Testis (tissue), 3 donors: ENCODE results near the gene PTPRT. TPM values are rescaled to one million over a fixed set of nuclear protein-coding genes. Genes with fewer than 3 reads are reported as not detected.

Source experiments
- DNase-seq: peaks from one replicate; pipeline ENCODE4 v3.0.0-alpha.2; 2019
- H3K27ac ChIP-seq, 2 donors: fragments of 200-600 bp; sonication (generic); one replicate each; pipeline ENCODE4 v1.5.1; 2019
- H3K27me3 ChIP-seq: fragments of 200-600 bp; sonication (generic); one replicate; pipeline ENCODE4 v1.5.1; 2019
- H3K36me3 ChIP-seq: fragments of 200-600 bp; sonication (generic); one replicate; pipeline ENCODE4 v1.5.1; 2017; ENCODE audit warnings: low read depth; ENCODE audit errors: missing control alignments
- H3K4me1 ChIP-seq: fragments of 200-600 bp; sonication (generic); one replicate; pipeline ENCODE4 v1.5.1; 2019
- H3K4me3 ChIP-seq, 2 donors: fragments of 200-600 bp; sonication (generic); one replicate each; pipeline ENCODE4 v1.5.1; 2017 to 2019
- H3K9me3 ChIP-seq: fragments of 200-600 bp; sonication (generic); one replicate; pipeline ENCODE4 v1.5.1; 2017
- POLR2A ChIP-seq: fragments of 450-650 bp; IDR thresholded peaks from one replicate; pipeline ENCODE4 v1.6.1; 2017; ENCODE audit warnings: antibody characterized with exemption, mild to moderate bottlenecking, moderate library complexity
- WGBS, 2 donors: methylation state at CpG; one replicate each; pipeline ENCODE4 v1.1.5; 2018; 5-methylcytosine and 5-hydroxymethylcytosine counted together
- intact Hi-C: fragments of 100-400 bp; cut with DNase I; formaldehyde crosslinking; loops from one replicate; pipeline ENCODE4 v1.15.1; 2023; ENCODE audit warnings: low total_unique reads
- polyA plus RNA-seq: library from polyadenylated mRNA; stranded (reverse); fragments of 350-450 nt; fragmentation: Illumina TruSeq; extraction: RNeasy Lipid Tissue Mini Kit (QIAGEN cat#74804); gene quantifications from one replicate; pipeline ENCODE4 v1.2.3, GENCODE V29; 2014; ENCODE audit warnings: low read depth, low replicate concordance; ENCODE audit not compliant: insufficient read depth
- total RNA-seq, 2 donors: library from RNA; depleted of rRNA; stranded (reverse); fragments of >200 nt; gene quantifications; one replicate each; pipeline ENCODE4 v1.2.3, GENCODE V29; 2016
- TF ChIP-seq, protein P1 (sequence below), 3 experiments: fragments of 450-650 bp in 2 of 3; fragments of 200-600 bp in 1 of 3; sonication (generic) in 1 of 3; IDR thresholded peaks; one replicate each; pipeline ENCODE4 v1.5.1; 2016 to 2019; ENCODE audit warnings: antibody characterized with exemption in 3 of 3, mild to moderate bottlenecking in 2 of 3, moderate library complexity in 1 of 3

PTPRT gene
- total and polyA plus RNA-seq, 3 donors from 2014 or later = 2.3 to 2.5 (median 2.3) TPM

DNA sequence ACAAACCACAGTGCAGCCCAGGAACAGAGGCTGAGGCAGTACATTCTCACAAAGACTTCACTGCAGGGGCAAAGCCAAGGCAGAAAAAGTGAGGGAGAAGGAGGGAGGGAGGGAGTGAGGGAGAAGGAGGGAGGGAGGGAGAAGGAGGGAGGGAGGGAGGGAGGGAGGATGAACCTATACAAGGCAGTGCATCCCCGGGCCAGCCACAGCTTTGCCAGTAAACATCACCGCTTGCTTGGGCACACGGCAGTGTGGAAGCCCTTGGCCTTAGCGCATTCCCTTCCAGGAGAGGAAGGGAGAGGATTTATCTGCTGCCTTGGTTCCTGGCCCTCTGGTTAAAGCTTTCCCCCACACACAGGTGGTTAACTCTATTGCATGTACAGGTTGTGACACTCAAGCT is 234.0 kb downstream of the PTPRT start:
- Histone ChIP-seq H3K36me3 (no peaks in the 10 kb centered on the region), H3K4me1 (no peaks in the 10 kb centered on the region), H3K27ac (no peak overlapping the region), H3K27me3 (no peaks in the 10 kb centered on the region), H3K4me3 (no peak overlapping the region), H3K9me3 (no peaks in the 10 kb centered on the region)
- intact Hi-C loops = no loop called here
- 83 to 91% methylated on average over 4 of the region's 4 CpGs for WGBS, 2 donors
- DNase-seq = no peak
- TF ChIP-seq, protein P1, sequence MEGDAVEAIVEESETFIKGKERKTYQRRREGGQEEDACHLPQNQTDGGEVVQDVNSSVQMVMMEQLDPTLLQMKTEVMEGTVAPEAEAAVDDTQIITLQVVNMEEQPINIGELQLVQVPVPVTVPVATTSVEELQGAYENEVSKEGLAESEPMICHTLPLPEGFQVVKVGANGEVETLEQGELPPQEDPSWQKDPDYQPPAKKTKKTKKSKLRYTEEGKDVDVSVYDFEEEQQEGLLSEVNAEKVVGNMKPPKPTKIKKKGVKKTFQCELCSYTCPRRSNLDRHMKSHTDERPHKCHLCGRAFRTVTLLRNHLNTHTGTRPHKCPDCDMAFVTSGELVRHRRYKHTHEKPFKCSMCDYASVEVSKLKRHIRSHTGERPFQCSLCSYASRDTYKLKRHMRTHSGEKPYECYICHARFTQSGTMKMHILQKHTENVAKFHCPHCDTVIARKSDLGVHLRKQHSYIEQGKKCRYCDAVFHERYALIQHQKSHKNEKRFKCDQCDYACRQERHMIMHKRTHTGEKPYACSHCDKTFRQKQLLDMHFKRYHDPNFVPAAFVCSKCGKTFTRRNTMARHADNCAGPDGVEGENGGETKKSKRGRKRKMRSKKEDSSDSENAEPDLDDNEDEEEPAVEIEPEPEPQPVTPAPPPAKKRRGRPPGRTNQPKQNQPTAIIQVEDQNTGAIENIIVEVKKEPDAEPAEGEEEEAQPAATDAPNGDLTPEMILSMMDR (IDR thresholded peaks at IDR 0.05) = no peak
- TF ChIP-seq POLR2A = no peak

DNA sequence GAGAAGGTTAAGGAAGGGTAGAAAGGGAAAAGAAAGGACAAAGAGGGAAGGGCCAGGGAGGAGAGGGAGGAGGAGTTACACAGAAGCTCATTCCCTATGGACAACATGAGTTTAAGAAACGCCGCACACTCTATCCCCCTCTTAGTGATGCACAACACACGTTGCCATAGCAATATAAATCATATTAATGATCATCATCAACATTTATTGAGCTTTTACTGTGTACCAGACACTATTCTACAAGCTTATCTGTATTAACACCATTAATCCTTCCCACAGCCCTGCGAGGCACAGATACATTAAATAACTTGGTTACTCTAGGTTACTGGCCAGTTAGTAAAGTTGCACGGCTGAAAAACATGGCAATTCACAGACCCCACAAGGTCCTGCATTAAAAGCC is 234.8 kb downstream of the PTPRT start:
- intact Hi-C loops = no loop called here
- WGBS, 2 donors = 62 to 72% methylated on average over 5 of the region's 5 CpGs

DNA sequence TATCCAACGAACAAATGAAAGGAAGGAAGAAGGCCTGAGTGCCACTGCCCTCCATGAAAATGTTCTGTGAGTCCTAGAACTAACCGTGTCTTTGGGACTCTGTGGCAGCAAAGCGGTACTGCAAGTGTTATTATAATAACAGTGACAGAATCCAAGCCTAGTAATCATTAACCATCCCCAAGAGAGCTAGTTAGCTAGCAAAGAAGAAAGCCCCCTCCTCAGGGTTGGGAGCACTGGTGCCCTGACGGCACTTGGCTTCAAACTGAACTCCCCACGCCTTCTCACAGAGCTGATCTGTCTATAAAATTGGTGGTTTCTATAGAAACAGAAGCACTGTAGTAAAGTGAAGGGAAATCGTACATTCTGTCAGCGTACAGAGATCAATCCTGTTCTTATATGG is 239.8 kb downstream of the PTPRT start:
- no peaks in the 10 kb centered on the region for H3K4me1 ChIP-seq
- no peaks in the 10 kb centered on the region for H3K9me3 ChIP-seq
- intact Hi-C loops = no loop called here
- no peaks in the 10 kb centered on the region for H3K36me3 ChIP-seq
- DNase-seq = no peak
- 87 to 88% methylated on average over 7 of the region's 7 CpGs for WGBS, 2 donors
- H3K27ac ChIP-seq = no peak overlapping the region
- no peaks in the 10 kb centered on the region for H3K27me3 ChIP-seq
- TF ChIP-seq POLR2A = no peak
- TF ChIP-seq, protein P1 (IDR thresholded peaks at IDR 0.05) = no peak
- no peak overlapping the region for H3K4me3 ChIP-seq

More for the DNA sequence above, 234.8 kb downstream of the PTPRT start:
- Histone ChIP-seq H3K27ac (no peak overlapping the region), H3K4me1 (no peaks in the 10 kb centered on the region), H3K36me3 (no peaks in the 10 kb centered on the region), H3K27me3 (no peaks in the 10 kb centered on the region), H3K9me3 (no peaks in the 10 kb centered on the region), H3K4me3 (no peak overlapping the region)
- no peak for DNase-seq
- TF ChIP-seq, protein P1 (IDR thresholded peaks at IDR 0.05) = no peak
- no peak for TF ChIP-seq POLR2A

DNA sequence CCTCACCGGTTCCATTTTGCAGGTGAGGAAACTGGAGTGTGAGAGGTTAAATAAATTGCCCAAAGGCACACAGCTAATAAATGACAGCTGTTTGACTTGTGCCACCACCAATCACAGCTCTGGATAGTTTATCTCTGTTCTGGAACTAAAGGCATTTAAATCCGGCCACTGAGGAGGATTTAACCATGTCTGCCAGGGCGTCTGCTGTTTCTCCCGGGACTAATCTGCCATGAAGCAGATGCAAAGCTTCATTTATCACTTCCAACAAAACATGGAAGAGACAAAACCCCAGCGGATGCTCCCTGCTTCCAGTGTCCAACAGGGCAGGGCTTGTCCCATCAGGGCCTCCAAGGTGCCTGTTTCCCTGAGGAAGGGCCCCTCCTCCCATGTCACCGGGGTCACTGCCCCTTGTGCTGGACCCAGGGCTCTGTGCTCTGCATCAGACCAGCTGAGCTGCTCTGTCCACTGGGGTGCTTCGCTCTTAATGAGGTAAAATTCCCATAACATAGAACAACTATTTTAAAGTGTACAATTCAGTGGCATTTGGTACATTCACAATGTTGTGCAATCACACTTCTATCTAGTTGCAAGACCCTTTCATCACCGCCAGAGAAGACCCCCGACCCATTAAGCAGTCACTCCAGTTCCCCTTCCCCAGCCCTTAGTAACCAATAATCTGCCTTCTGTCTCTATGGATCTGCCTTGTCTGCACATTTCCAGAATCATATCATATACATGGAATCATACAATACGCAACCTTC is 244.3 kb downstream of the PTPRT start:
- no peak for DNase-seq
- no peaks in the 10 kb centered on the region for H3K9me3 ChIP-seq
- H3K27ac ChIP-seq = no peak overlapping the region
- intact Hi-C loops = no loop called here
- H3K27me3 ChIP-seq = no peaks in the 10 kb centered on the region
- H3K4me3 ChIP-seq = no peak overlapping the region
- no peaks in the 10 kb centered on the region for H3K4me1 ChIP-seq
- WGBS, 2 donors = 58 to 72% methylated on average over 7 to 10 of the region's 10 CpGs
- no peaks in the 10 kb centered on the region for H3K36me3 ChIP-seq
- TF ChIP-seq, protein P1 (IDR thresholded peaks at IDR 0.05) = no peak
- TF ChIP-seq POLR2A = no peak

DNA sequence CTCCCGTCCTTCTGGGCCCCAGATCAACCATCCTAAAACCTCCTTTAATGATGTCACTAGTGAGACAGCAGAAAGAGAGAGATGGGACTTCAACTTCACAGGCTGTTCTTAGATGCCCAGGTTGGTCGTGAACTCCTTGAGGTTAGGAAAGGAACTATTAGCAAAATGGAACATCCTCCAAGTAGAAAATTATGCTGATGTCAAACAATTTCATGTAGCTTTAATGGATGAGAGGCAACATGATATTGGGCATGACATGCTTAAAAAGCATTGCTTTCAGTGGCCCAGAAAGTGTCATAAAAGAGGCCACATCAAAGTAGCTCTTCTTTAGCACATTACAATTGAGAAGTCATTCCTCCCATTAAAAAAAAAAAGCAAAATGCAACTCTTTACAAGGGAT is 248.1 kb downstream of the PTPRT start:
- H3K27me3 ChIP-seq = no peaks in the 10 kb centered on the region
- H3K27ac ChIP-seq = no peak overlapping the region
- TF ChIP-seq, protein P1 (IDR thresholded peaks at IDR 0.05) = no peak
- TF ChIP-seq POLR2A = no peak
- intact Hi-C loops = no loop called here
- no peaks in the 10 kb centered on the region for H3K36me3 ChIP-seq
- H3K9me3 ChIP-seq = no peaks in the 10 kb centered on the region
- no peak for DNase-seq
- H3K4me3 ChIP-seq = no peak overlapping the region
- H3K4me1 ChIP-seq = no peaks in the 10 kb centered on the region
- 79 to 87% methylated on average over 2 of the region's 2 CpGs for WGBS, 2 donors
